Measurements from ENCODE around the gene NCSTN. TPM values are rescaled to one million over a fixed set of nuclear protein-coding genes. Genes with fewer than 3 reads are reported as not detected.

Gene NCSTN
- total and polyA plus RNA-seq, 10 of the 15 experiments (the other 5 are each of a cell fraction or from before 2014, with no cell fraction given) = 33.3 to 88.2 (median 60.4) TPM

DNA sequence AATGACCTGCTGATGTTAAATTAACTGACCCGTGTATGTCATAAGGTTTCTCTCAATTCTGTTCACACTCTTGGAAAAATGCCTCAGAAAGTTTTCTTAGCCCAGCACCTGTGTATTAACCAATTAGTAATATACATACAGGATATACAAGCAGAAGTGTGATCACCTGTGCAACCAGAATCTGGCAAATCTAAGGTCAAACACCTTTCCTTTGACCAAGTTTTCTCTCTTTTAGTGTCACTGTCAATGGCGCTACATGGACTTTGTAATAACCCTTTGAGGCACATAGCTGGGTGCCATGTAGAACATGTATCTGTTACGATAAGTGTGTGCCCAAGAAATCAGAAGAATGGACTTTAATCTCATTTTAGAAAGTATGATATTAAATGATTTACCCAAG, 1.1 kb downstream of the NCSTN start:
- ATAC-seq (no peak), FAIRE-seq (no peak), DNase-seq (ENCODE audit: low read depth, low spot score) (no peak)
- 67% methylated on average over 3 of the region's 3 CpGs for WGBS (ENCODE audit: insufficient coverage, insufficient replicate concordance, low lambda C conversion rate, missing lambda C conversion rate)
- in situ Hi-C loops (cut with MboI) (loop anchor here (25.0 kb wide), 1 partner anchor 1307 kb away; no protein-coding TSS in a partner anchor), intact Hi-C loops (cut with micrococcal nuclease; ENCODE audit: unreplicated experiment) (loop anchor here (5.0 kb wide), 1 partner anchor 263 kb away; no protein-coding TSS in a partner anchor)
- Histone ChIP-seq H2AFZ (ENCODE audit: control insufficient read depth, low read depth, low read length) (no peak overlapping the region), H3K27ac (ENCODE audit: control insufficient read depth, insufficient read depth) (peak overlapping the region; percentile 97), H3K4me1 (ENCODE audit: control insufficient read depth, insufficient read depth, low read length) (peaks cover 23% of the 10 kb centered on the region), H3K36me3 (ENCODE audit: control insufficient read depth in 2 of 2, insufficient read depth in 2 of 2, low read length in 1 of 2) (peaks cover 1 to 15% of the 10 kb centered on the region in 2 experiments; a peak in 3 of 4 replicates), H3K4me2 (ENCODE audit: control insufficient read depth, insufficient read depth) (peak overlapping the region; percentile 80), H3K27me3 (replicated peaks in 1 of 2; ENCODE audit: control insufficient read depth in 2 of 2, insufficient read depth in 2 of 2, low read length in 1 of 2) (no peaks in the 10 kb centered on the region), H3K4me3 (peak overlapping the region; percentile 96), H3K9me3 (replicated peaks; ENCODE audit: control insufficient read depth, insufficient read depth, low read length) (no peaks in the 10 kb centered on the region), H3K79me2 (ENCODE audit: control insufficient read depth, insufficient read depth, low read length) (peaks cover 80% of the 10 kb centered on the region), H4K20me1 (ENCODE audit: control insufficient read depth, insufficient read depth) (no peaks in the 10 kb centered on the region), H3K9ac (ENCODE audit: control insufficient read depth, insufficient read depth, low read length) (peak overlapping the region; percentile 92)
- ChIA-PET CTCF (interaction anchor here (0.9 to 2.9 kb wide), 7 partner anchors 32 to 151 kb away, joined by 3 to 11 read pairs (median 4); partner anchors contain the start of gene DCAF8), RAD21 (ENCODE audit: unreplicated experiment) (interaction anchor here (0.7 to 1.4 kb wide), 2 partner anchors 84 to 246 kb away, joined by 3 to 4 read pairs; partner anchors contain the start of gene IGSF8), SMC1A (ENCODE audit: uncharacterized antibody, unreplicated experiment) (interaction anchor here (0.9 to 1.7 kb wide), 3 partner anchors 11 to 140 kb away, joined by 3 to 5 read pairs (median 4); partner anchors contain the start of gene DCAF8), POLR2A (interaction anchor here (1.0 to 4.8 kb wide), 3 partner anchors 10 to 282 kb away, joined by 3 to 25 read pairs (median 5); no protein-coding TSS in a partner anchor)
- TF ChIP-seq CBX3 (IDR thresholded peaks at IDR 0.05; ENCODE audit: borderline replicate concordance, low read depth) (no peak), CREB1 (IDR thresholded peaks at IDR 0.05; ENCODE audit: low read depth) (no peak), YY1 (IDR thresholded peaks at IDR 0.05; ENCODE audit: low read depth, low read length) (no peak), RB1 (IDR thresholded peaks at IDR 0.05; ENCODE audit: borderline replicate concordance) (no peak), SMC3 (IDR thresholded peaks at IDR 0.05; ENCODE audit: borderline replicate concordance, low read length) (no peak), ATF2 (IDR thresholded peaks at IDR 0.05; ENCODE audit: low read length) (no peak), HSF1 (IDR thresholded peaks at IDR 0.05; ENCODE audit: low read depth, low read length) (no peak)
- TF ChIP-seq, protein P1, sequence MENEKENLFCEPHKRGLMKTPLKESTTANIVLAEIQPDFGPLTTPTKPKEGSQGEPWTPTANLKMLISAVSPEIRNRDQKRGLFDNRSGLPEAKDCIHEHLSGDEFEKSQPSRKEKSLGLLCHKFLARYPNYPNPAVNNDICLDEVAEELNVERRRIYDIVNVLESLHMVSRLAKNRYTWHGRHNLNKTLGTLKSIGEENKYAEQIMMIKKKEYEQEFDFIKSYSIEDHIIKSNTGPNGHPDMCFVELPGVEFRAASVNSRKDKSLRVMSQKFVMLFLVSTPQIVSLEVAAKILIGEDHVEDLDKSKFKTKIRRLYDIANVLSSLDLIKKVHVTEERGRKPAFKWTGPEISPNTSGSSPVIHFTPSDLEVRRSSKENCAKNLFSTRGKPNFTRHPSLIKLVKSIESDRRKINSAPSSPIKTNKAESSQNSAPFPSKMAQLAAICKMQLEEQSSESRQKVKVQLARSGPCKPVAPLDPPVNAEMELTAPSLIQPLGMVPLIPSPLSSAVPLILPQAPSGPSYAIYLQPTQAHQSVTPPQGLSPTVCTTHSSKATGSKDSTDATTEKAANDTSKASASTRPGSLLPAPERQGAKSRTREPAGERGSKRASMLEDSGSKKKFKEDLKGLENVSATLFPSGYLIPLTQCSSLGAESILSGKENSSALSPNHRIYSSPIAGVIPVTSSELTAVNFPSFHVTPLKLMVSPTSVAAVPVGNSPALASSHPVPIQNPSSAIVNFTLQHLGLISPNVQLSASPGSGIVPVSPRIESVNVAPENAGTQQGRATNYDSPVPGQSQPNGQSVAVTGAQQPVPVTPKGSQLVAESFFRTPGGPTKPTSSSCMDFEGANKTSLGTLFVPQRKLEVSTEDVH (IDR thresholded peaks at IDR 0.05; ENCODE audit: low read depth, partially characterized antibody) = no peak
- BruUV-seq (replicated peaks) = TSS peak; percentile 76

All from GM12878 (cell line).